Stimulated activated CD4-positive, alpha-beta T cell treated with anti-CD3 and anti-CD28 coated beads, TNF-alpha, amount 100 ng/mL, for 1 hour (primary cell): Measurements from ENCODE around the gene CCDC197.

Source experiments
- DNase-seq, 3 donors: peaks; one replicate each; pipeline ENCODE4 v3.0.0-alpha.2; 2020; ENCODE audit warnings: low read depth in 3 of 3, low spot score in 1 of 3

CCDC197 gene

DNA sequence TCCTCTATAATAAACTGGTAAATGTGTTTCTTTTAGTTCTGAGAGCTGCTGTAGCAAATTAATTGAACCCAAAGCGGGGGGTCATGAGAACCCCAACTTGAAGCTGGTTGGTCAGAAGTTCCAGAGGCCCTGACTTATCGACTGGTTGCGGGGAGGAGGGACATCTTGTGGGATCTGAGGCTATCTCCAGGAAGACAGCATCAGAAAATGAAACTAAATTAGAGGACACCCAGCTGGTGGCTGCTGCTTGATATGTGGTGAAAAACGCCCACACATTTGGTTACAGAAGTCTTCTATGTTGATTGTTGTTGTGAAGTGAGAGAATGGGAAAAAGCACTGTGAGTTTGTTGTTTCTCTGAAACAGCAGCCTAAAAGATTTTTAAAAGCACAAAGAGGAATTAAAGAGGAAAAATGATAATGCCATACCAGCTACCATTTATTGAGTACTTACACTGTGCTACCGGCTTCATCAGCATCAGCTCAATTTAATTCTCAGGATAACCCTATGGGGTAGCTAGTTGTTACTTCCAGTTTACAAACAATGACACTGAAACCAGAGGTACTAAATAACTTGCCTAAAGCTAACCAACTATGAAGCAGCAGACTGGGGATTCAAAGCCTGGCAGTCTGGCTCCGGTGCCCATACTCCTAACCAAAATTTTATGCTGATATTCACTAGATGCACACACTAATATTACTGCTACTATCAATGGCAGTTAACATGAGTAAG lies 59.6 kb downstream of the CCDC197 start:
- no peak for DNase-seq

GRCh38 chr14:94058128-94058673 lies 61.1 kb downstream of the CCDC197 start:
- no peak for DNase-seq
